IMR-90 (cell line): ENCODE measurements around the gene TFEB. TPM values are rescaled to one million over a fixed set of nuclear protein-coding genes. Genes with fewer than 3 reads are reported as not detected.

Experiments
- ATAC-seq: fragments of 200-7000 bp; cut with Tn5 transposase; 2 replicates; pipeline ENCODE4 v1.9.1; 2020; ENCODE audit warnings: low read depth, mild to moderate bottlenecking, moderate library complexity
- BruUV-seq: library from RNA; stranded (reverse); fragments of 400-500 nt; replicated peaks from 2 replicates; lab custom pipeline; 2021; lab: Mats Ljungman, UMichigan
- CTCF ChIA-PET: fragments of 300-600 bp; formaldehyde crosslinking; extraction: SDS; loops from one replicate; lab custom pipeline; 2021; ENCODE audit warnings: antibody characterized with exemption; lab: Yijun Ruan, JAX
- POLR2A ChIA-PET: fragments of 300-600 bp; sonication (Branson Sonifier 250); formaldehyde crosslinking; loops from one replicate; lab custom pipeline; 2022; ENCODE audit warnings: antibody characterized with exemption; ENCODE audit not compliant: unreplicated experiment; lab: Charles Lee
- DNase-seq: peaks from one replicate; pipeline ENCODE4 v3.0.0; 2013
- H2AFZ ChIP-seq: replicated peaks from 2 replicates; pipeline ENCODE3; 2013; ENCODE audit warnings: low read length, mild to moderate bottlenecking; ENCODE audit not compliant: poor library complexity
- H2AK5ac ChIP-seq: 2 replicates; pipeline ENCODE4 v1.6.1; 2013; ENCODE audit warnings: low read depth, low read length, inconsistent platforms
- H2AK9ac ChIP-seq: replicated peaks from 2 replicates; pipeline ENCODE3; 2013; ENCODE audit warnings: mild to moderate bottlenecking, low read depth, low read length, moderate library complexity; ENCODE audit not compliant: poor library complexity
- H2BK120ac ChIP-seq: 2 replicates; pipeline ENCODE4 v1.6.1; 2013; ENCODE audit warnings: low read depth, low read length, inconsistent platforms
- H2BK15ac ChIP-seq: 3 replicates; pipeline ENCODE4 v1.6.1; 2013; ENCODE audit warnings: low read depth, low read length, inconsistent platforms
- H2BK20ac ChIP-seq: 2 replicates; pipeline ENCODE4 v1.6.1; 2013; ENCODE audit warnings: low read depth, mild to moderate bottlenecking, inconsistent platforms, low read length, moderate library complexity
- H2BK5ac ChIP-seq: 2 replicates; pipeline ENCODE4 v1.6.1; 2013; ENCODE audit warnings: mild to moderate bottlenecking, low read depth, low read length, inconsistent platforms; ENCODE audit not compliant: poor library complexity, severe bottlenecking
- H3K14ac ChIP-seq: replicated peaks from 2 replicates; pipeline ENCODE4 v1.6.1; 2013; ENCODE audit warnings: low read depth, low read length, inconsistent platforms
- H3K18ac ChIP-seq: 2 replicates; pipeline ENCODE4 v1.6.1; 2013; ENCODE audit warnings: low read depth, low read length, control low read depth
- H3K23ac ChIP-seq: 2 replicates; pipeline ENCODE4 v1.6.1; 2013; ENCODE audit warnings: low read depth, low read length, inconsistent platforms
- H3K27ac ChIP-seq: 2 replicates; pipeline ENCODE4 v1.5.1; 2013; ENCODE audit warnings: mild to moderate bottlenecking, control low read depth, low read length; ENCODE audit not compliant: insufficient read depth
- H3K27me3 ChIP-seq: 2 replicates; pipeline ENCODE4 v1.6.1; 2013; ENCODE audit warnings: low read length; ENCODE audit not compliant: control insufficient read depth, insufficient read depth
- H3K36me3 ChIP-seq: 2 replicates; pipeline ENCODE4 v1.6.1; 2013; ENCODE audit warnings: low read length, mixed read lengths; ENCODE audit not compliant: control insufficient read depth, insufficient read depth
- H3K4ac ChIP-seq: 2 replicates; pipeline ENCODE4 v1.6.1; 2013; ENCODE audit warnings: low read depth, low read length, inconsistent platforms
- H3K4me1 ChIP-seq: 2 replicates; pipeline ENCODE4 v1.6.1; 2013; ENCODE audit warnings: low read length, mixed read lengths; ENCODE audit not compliant: control insufficient read depth, insufficient read depth
- H3K4me2 ChIP-seq: 2 replicates; pipeline ENCODE4 v1.6.1; 2013; ENCODE audit warnings: low read depth, mild to moderate bottlenecking, control low read depth, low read length, moderate library complexity
- H3K4me3 ChIP-seq: 2 replicates; pipeline ENCODE4 v1.5.1; 2013; ENCODE audit warnings: low read depth, mild to moderate bottlenecking, control low read depth, low read length, moderate library complexity; ENCODE audit not compliant: insufficient read depth
- H3K56ac ChIP-seq: 2 replicates; pipeline ENCODE4 v1.6.1; 2013; ENCODE audit warnings: low read length, inconsistent platforms; ENCODE audit not compliant: insufficient read depth; ENCODE audit errors: extremely low read depth
- H3K79me1 ChIP-seq, 2 experiments: 2 replicates each; pipeline ENCODE4 v1.6.1; 2013; ENCODE audit warnings: low read length in 2 of 2, inconsistent platforms in 1 of 2, low read depth in 1 of 2
- H3K9ac ChIP-seq: 2 replicates; pipeline ENCODE4 v1.6.1; 2013; ENCODE audit warnings: low read depth, low read length, control low read depth
- H3K9me1 ChIP-seq: 2 replicates; pipeline ENCODE4 v1.6.1; 2013; ENCODE audit warnings: low read length, inconsistent platforms; ENCODE audit not compliant: insufficient read depth
- H3K9me3 ChIP-seq: 2 replicates; pipeline ENCODE4 v1.6.1; 2013; ENCODE audit warnings: low read length; ENCODE audit not compliant: control insufficient read depth, insufficient read depth
- H4K20me1 ChIP-seq: 2 replicates; pipeline ENCODE4 v1.6.1; 2013; ENCODE audit warnings: low read length, inconsistent platforms; ENCODE audit not compliant: insufficient read depth
- H4K5ac ChIP-seq: 2 replicates; pipeline ENCODE4 v1.6.1; 2013; ENCODE audit warnings: mild to moderate bottlenecking, low read depth, low read length, control low read depth
- H4K8ac ChIP-seq, 2 experiments: 2 replicates each; pipeline ENCODE4 v1.6.1; 2013; ENCODE audit warnings: low read depth in 2 of 2, low read length in 2 of 2, control low read depth in 1 of 2, inconsistent platforms in 1 of 2
- H4K91ac ChIP-seq: 2 replicates; pipeline ENCODE4 v1.6.1; 2013; ENCODE audit warnings: low read depth, low read length, inconsistent platforms; ENCODE audit not compliant: insufficient read depth
- BHLHE40 ChIP-seq: fragments of 150-350 bp; IDR thresholded peaks from 2 replicates; pipeline ENCODE4 v1.6.1; 2016; ENCODE audit warnings: mild to moderate bottlenecking, low read depth, low read length
- CEBPB ChIP-seq: IDR thresholded peaks from 2 replicates; pipeline ENCODE4 v1.6.1; 2012; ENCODE audit warnings: low read depth, low read length, improper control_type of control experiment
- CHD1 ChIP-seq: IDR thresholded peaks from 2 replicates; pipeline ENCODE4 v1.6.1; 2012; ENCODE audit warnings: low read depth, low read length, improper control_type of control experiment
- FOS ChIP-seq: fragments of 150-350 bp; IDR thresholded peaks from 2 replicates; pipeline ENCODE4 v1.6.1; 2016; ENCODE audit warnings: low read depth, low read length
- MAZ ChIP-seq: IDR thresholded peaks from 2 replicates; pipeline ENCODE4 v1.6.1; 2012; ENCODE audit warnings: low read depth, mild to moderate bottlenecking, low read length, improper control_type of control experiment, moderate library complexity, borderline replicate concordance
- MXI1 ChIP-seq: IDR thresholded peaks from 2 replicates; pipeline ENCODE4 v1.6.1; 2012; ENCODE audit warnings: low read depth, mild to moderate bottlenecking, low read length, moderate library complexity, borderline replicate concordance
- NFE2L2 ChIP-seq: fragments of 150-350 bp; IDR thresholded peaks from 2 replicates; pipeline ENCODE4 v1.6.1; 2016; ENCODE audit warnings: low read depth, mild to moderate bottlenecking, low read length
- POLR2A ChIP-seq: IDR thresholded peaks from 2 replicates; pipeline ENCODE4 v1.6.1; 2012; ENCODE audit warnings: mild to moderate bottlenecking, low read depth, low read length
- RAD21 ChIP-seq: IDR thresholded peaks from 2 replicates; pipeline ENCODE4 v1.6.1; 2012; ENCODE audit warnings: low read length, improper control_type of control experiment
- RCOR1 ChIP-seq: IDR thresholded peaks from 2 replicates; pipeline ENCODE4 v1.6.1; 2012; ENCODE audit warnings: mild to moderate bottlenecking, low read length, improper control_type of control experiment; ENCODE audit not compliant: insufficient replicate concordance
- RFX5 ChIP-seq: IDR thresholded peaks from 2 replicates; pipeline ENCODE4 v1.8.0; 2012; ENCODE audit warnings: low read depth, mild to moderate bottlenecking, low read length, moderate library complexity
- SMC3 ChIP-seq: fragments of 150-350 bp; IDR thresholded peaks from 2 replicates; pipeline ENCODE4 v1.6.1; 2016; ENCODE audit warnings: low read depth, mild to moderate bottlenecking, antibody characterized with exemption, low read length, moderate library complexity
- WGBS, 2 experiments: methylation state at CpG; one replicate each; pipeline versions ENCODE4 v1.1.5 to v1.1.7; 2013; ENCODE audit warnings: missing lambda C conversion rate in 2 of 2; ENCODE audit not compliant: insufficient read length in 1 of 2; ENCODE audit errors: extremely low coverage in 2 of 2; 5-methylcytosine and 5-hydroxymethylcytosine counted together
- dilution Hi-C: fragments of 300-500 bp; cut with HindIII; formaldehyde crosslinking; loops from one replicate; pipeline ENCODE4 v1.14.3; 2018; ENCODE audit warnings: low sequenced_read_pairs; ENCODE audit not compliant: unreplicated experiment
- in situ Hi-C: fragments of 300-500 bp; cut with MboI; formaldehyde crosslinking; loops from 3 replicates; pipeline ENCODE4 v1.14.3; 2019; ENCODE audit warnings: low sequenced_read_pairs, inconsistent platforms, mixed read lengths
- intact Hi-C: fragments of 100-400 bp; cut with micrococcal nuclease; formaldehyde crosslinking; loops from 2 replicates; pipeline ENCODE4 v1.10.0; 2022
- polyA plus RNA-seq, 3 experiments: library from polyadenylated mRNA; depleted of rRNA; stranded (reverse); fragments of >200 nt; gene quantifications; 2 replicates each; pipeline ENCODE4 v1.2.3, GENCODE V29; 2012; ENCODE audit warnings: low replicate concordance in 1 of 3
- total RNA-seq: library from RNA; depleted of rRNA; stranded (reverse); fragments of >200 nt; gene quantifications from 2 replicates; pipeline ENCODE4 v1.2.3, GENCODE V29; 2012
- TF ChIP-seq, protein P1 (sequence below): fragments of 150-350 bp; IDR thresholded peaks from 2 replicates; pipeline ENCODE4 v1.6.1; 2016; ENCODE audit warnings: low read depth, mild to moderate bottlenecking, low read length, moderate library complexity, borderline replicate concordance
- TF ChIP-seq, protein P2 (sequence below): fragments of 150-350 bp; IDR thresholded peaks from 2 replicates; pipeline ENCODE4 v1.6.1; 2017; ENCODE audit warnings: mild to moderate bottlenecking, antibody characterized with exemption, low read length, low read depth
- TF ChIP-seq, protein P3 (sequence below): conservative IDR thresholded peaks from 2 replicates; pipeline ENCODE4 v1.5.1; 2012; ENCODE audit warnings: mild to moderate bottlenecking, low read depth, low read length, improper control_type of control experiment

Gene TFEB
- total and polyA plus RNA-seq, 2 of the 4 experiments (the other 2 are of a cell fraction): 4.5 to 4.9 TPM

DNA sequence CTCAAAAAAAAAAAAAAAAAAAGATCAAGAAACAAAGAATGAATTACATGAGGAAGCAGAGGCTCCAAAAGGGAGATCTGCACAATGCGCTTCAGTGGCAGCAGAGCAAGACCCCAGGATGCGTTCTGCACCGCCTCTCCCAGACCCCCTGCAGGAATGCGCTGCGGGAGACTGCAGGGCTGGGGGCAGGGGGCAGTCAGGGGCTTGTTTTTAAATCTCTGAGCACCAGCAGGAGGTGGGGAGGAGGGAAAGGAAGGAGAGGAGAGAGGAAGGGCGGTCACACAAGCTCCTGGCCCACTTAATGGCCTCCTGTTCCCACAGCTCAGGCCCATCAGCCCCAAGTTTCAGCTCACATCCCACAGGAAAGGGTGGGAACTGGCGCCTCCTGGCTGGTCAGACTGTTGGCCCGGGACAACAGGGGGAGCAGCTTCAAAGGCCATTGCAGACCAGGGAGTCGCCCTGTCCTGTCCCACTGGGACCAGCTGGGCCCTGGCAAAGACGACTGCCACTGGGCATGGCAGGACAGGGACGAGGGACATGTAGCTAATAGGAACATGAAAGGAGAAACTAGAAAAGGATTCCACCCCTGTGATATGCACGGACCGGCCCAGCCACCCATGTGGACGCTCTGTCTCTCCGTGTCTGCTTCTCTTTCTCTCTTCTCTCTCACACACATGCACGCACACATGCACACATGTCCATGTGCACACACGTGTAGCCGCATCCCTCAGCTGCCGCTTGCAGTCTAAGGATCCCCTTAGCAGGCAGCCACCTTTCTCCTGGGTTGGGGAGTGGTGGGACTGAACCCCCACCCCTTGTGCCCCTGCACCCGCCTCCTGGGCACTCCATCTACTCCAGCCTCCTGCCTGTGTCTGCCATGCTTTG lies 34.7 kb downstream of the TFEB start:
- Histone ChIP-seq H3K23ac (no peak overlapping the region), H4K20me1 (no peaks in the 10 kb centered on the region), H2BK15ac (no peak overlapping the region), H3K14ac (no peak overlapping the region), H4K8ac (no peak overlapping the region), H3K9ac (no peak overlapping the region), H3K4me1 (peaks cover 13% of the 10 kb centered on the region), H3K27ac (no peak overlapping the region), H3K4me3 (no peak overlapping the region), H3K9me3 (no peaks in the 10 kb centered on the region), H3K36me3 (no peaks in the 10 kb centered on the region), H2AK5ac (no peak overlapping the region), H4K5ac (no peak overlapping the region), H3K56ac (no peak overlapping the region), H3K79me1 (0 out of 4 replicates have a peak, but pooled peaks cover 0 to 3% of the 10 kb centered on the region in 2 experiments), H3K4ac (no peak overlapping the region), H3K27me3 (no peaks in the 10 kb centered on the region), H2BK5ac (no peak overlapping the region), H4K91ac (no peak overlapping the region), H2AFZ (no peak overlapping the region), H3K4me2 (no peak overlapping the region), H3K18ac (no peak overlapping the region), H3K9me1 (peaks cover 4% of the 10 kb centered on the region), H2BK20ac (no peak overlapping the region), H2BK120ac (no peak overlapping the region), H2AK9ac (no peak overlapping the region)
- CTCF ChIA-PET: no interaction called here
- in situ Hi-C loops (no loop called here), dilution Hi-C loops (no loop called here), intact Hi-C loops (no loop called here)
- ATAC-seq (no peak), DNase-seq (no peak)
- POLR2A ChIA-PET: no interaction called here
- no TSS peak for BruUV-seq
- WGBS, 2 experiments: 78% methylated on average over 3 of the region's 20 CpGs; no CpG with 5 or more reads in 1 of the 2 experiments
- TF ChIP-seq RAD21: no peak
- no peak for TF ChIP-seq BHLHE40
- TF ChIP-seq, protein P1, sequence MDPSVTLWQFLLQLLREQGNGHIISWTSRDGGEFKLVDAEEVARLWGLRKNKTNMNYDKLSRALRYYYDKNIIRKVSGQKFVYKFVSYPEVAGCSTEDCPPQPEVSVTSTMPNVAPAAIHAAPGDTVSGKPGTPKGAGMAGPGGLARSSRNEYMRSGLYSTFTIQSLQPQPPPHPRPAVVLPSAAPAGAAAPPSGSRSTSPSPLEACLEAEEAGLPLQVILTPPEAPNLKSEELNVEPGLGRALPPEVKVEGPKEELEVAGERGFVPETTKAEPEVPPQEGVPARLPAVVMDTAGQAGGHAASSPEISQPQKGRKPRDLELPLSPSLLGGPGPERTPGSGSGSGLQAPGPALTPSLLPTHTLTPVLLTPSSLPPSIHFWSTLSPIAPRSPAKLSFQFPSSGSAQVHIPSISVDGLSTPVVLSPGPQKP: no peak
- no peak for TF ChIP-seq MAZ
- TF ChIP-seq SMC3: no peak
- no peak for TF ChIP-seq POLR2A
- TF ChIP-seq, protein P2, sequence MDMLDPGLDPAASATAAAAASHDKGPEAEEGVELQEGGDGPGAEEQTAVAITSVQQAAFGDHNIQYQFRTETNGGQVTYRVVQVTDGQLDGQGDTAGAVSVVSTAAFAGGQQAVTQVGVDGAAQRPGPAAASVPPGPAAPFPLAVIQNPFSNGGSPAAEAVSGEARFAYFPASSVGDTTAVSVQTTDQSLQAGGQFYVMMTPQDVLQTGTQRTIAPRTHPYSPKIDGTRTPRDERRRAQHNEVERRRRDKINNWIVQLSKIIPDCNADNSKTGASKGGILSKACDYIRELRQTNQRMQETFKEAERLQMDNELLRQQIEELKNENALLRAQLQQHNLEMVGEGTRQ: no peak
- no peak for TF ChIP-seq RFX5
- TF ChIP-seq NFE2L2: no peak
- no peak for TF ChIP-seq FOS
- TF ChIP-seq, protein P3, sequence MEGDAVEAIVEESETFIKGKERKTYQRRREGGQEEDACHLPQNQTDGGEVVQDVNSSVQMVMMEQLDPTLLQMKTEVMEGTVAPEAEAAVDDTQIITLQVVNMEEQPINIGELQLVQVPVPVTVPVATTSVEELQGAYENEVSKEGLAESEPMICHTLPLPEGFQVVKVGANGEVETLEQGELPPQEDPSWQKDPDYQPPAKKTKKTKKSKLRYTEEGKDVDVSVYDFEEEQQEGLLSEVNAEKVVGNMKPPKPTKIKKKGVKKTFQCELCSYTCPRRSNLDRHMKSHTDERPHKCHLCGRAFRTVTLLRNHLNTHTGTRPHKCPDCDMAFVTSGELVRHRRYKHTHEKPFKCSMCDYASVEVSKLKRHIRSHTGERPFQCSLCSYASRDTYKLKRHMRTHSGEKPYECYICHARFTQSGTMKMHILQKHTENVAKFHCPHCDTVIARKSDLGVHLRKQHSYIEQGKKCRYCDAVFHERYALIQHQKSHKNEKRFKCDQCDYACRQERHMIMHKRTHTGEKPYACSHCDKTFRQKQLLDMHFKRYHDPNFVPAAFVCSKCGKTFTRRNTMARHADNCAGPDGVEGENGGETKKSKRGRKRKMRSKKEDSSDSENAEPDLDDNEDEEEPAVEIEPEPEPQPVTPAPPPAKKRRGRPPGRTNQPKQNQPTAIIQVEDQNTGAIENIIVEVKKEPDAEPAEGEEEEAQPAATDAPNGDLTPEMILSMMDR: no peak
- TF ChIP-seq CHD1: no peak
- no peak for TF ChIP-seq CEBPB
- no peak for TF ChIP-seq RCOR1
- no peak for TF ChIP-seq MXI1
